Measurements from ENCODE around the gene PGA5.

- TF ChIP-seq CTCF (IDR thresholded peaks at IDR 0.05; ENCODE audit: borderline replicate concordance, extremely low read depth, low read length, poor library complexity, severe bottlenecking) (no peak), EZH2 (IDR thresholded peaks at IDR 0.05; ENCODE audit: borderline replicate concordance, low read depth, low read length, severe bottlenecking) (no peak)
Observed at GRCh38 chr11:61272731-61273130, 31.8 kb downstream of the PGA5 start.

All from DND-41 (cell line).